Epithelial cell of proximal tubule (primary cell): ENCODE data around the gene CLEC20A. TPM values are rescaled to one million over a fixed set of nuclear protein-coding genes. Genes with fewer than 3 reads are reported as not detected.

Experiments
- DNase-seq: peaks from one replicate; pipeline ENCODE4 v3.0.0-alpha.2; 2011; ENCODE audit warnings: low read depth
- H3K4me3 ChIP-seq: 2 replicates; pipeline ENCODE4 v1.5.1; 2011; ENCODE audit warnings: low read depth, mild to moderate bottlenecking, low read length
- total RNA-seq: library from RNA; depleted of rRNA; stranded (reverse); fragments of >200 nt; gene quantifications from 2 replicates; pipeline ENCODE4 v1.2.3, GENCODE V29; 2015
- TF ChIP-seq, protein P1 (sequence below): conservative IDR thresholded peaks from 2 replicates; pipeline ENCODE4 v1.5.1; 2012; ENCODE audit warnings: low read depth, mild to moderate bottlenecking, low read length

CLEC20A gene
- total RNA-seq, 1 donor from 2014 or later: not detected

DNA sequence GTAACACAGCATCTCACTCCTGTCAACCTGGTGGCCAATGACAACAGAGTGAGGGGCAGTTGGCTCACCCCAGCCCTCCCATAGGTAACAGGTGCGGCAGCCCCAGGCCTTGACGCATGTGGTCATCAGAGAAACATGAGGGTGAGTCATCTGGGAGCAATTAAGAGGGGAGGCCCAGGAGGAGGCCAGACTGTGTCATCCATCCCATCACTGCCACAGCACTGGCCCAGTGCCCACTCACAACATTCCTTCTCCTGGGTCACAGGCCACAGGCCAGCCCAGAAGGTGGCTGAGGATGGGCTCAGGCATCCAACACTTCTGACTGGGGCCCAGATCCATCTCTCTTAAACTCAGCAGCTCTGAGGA, 33.3 kb upstream of the CLEC20A start:
- peak; percentile 42 for DNase-seq
- no peak overlapping the region for H3K4me3 ChIP-seq
- TF ChIP-seq, protein P1, sequence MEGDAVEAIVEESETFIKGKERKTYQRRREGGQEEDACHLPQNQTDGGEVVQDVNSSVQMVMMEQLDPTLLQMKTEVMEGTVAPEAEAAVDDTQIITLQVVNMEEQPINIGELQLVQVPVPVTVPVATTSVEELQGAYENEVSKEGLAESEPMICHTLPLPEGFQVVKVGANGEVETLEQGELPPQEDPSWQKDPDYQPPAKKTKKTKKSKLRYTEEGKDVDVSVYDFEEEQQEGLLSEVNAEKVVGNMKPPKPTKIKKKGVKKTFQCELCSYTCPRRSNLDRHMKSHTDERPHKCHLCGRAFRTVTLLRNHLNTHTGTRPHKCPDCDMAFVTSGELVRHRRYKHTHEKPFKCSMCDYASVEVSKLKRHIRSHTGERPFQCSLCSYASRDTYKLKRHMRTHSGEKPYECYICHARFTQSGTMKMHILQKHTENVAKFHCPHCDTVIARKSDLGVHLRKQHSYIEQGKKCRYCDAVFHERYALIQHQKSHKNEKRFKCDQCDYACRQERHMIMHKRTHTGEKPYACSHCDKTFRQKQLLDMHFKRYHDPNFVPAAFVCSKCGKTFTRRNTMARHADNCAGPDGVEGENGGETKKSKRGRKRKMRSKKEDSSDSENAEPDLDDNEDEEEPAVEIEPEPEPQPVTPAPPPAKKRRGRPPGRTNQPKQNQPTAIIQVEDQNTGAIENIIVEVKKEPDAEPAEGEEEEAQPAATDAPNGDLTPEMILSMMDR: no peak

DNA sequence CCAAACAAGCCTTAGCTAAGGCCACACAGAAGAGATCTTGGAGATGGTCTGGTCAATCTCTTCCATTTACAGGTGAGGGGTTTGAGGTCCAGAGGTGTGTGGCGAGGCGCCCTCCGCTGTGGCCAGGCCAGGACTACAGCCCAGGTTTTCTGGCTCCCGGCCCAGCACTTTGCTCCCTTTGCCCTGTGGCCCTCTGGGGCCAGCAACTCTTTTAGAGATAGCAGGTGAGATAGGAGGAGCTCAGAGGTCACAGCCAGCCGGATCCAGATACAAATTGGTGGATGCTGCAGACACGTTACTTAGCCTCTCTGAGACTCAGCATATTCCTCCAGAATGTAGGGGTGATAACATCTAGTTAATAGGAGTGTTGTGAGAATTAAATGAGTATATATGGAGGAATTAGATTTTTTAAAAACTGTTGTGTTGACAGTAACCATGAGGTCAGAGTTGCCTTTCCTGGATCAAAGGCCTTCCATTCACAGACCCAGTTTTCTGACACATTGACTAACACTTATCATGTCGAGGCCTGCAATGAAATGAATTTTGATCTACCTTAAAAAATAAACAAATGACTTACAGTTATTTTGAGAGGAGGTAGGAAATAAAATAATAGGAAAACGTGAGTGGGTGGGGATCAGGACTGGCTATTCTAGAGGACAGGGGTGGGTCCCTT, 32.7 kb upstream of the CLEC20A start:
- no peak for DNase-seq
- TF ChIP-seq, protein P1: no peak
- H3K4me3 ChIP-seq: no peak overlapping the region

DNA sequence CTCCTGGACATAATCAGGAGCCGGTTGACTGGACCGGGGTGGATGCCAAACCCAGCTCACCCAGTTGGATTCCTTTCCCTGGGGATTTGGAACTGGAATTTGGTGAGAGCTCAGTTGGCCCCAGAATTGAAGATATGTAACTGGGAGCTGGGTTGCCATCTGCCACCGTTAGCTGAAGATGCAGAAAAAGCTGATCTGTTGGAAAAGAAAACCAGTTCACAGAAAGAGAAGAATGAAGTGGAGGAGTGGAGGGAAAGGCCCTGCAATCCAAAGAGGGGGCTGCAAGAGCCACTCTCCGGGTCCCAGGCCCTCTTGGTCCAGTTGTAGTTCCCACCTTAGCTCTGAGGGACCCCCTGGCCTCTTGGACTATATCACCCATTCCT, 32.2 kb upstream of the CLEC20A start:
- no peak overlapping the region for H3K4me3 ChIP-seq
- TF ChIP-seq, protein P1: no peak
- DNase-seq: no peak

DNA sequence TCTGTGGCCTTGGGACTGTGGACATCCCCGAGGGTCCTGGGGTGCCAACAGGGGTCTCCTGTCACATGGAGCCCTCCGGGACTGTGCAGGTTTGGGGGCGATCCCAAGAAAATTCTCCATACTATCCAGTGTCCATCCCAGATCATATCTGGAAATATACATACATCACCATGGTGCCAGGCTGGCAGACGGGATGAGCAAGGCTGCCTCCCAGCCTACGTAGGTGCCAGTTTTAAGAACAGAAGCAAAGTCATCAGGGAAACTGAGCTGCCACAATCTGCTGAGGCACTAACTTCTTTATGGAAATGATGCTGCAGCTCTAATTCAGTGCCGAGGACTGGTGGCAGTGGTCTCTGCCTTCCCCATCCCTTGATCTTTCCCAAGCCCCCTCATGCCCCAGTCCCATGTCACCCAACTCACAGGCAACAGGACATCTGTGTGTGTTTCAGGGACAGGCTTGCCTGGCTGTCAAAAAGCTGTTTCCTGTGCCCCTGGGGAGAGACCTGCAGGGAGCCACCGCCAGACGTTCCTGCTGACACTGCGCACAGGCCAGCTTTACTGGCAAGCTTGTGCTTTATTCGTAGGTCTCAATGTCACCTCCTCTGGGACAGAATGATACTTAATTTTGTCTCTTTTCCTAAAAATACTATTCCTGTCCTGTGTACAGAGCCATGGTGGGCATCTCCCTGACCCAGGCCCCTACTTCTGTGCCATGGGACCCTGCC, 31.6 kb upstream of the CLEC20A start:
- no peak overlapping the region for H3K4me3 ChIP-seq
- TF ChIP-seq, protein P1: no peak
- no peak for DNase-seq

DNA sequence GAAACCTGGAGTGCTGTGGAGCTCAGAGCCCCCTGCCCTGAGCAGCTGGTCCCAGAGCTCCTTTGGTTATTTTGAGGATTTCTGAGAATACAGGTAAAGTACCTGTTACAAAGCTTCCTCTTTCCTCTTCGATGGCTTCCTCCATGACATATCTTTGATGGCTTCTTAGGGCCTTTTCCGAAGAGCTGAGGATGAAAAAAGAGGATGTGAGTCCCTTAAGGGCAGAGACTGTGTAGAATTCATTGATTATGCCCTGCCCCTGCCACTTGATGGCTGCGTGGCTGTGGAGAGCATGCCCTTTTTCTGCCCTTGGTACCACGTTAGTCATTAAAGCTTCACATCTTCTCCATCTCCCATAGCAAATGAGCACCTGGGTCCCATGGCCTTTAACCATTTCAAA, 30.4 kb upstream of the CLEC20A start:
- DNase-seq: no peak
- H3K4me3 ChIP-seq: no peak overlapping the region
- TF ChIP-seq, protein P1: no peak

DNA sequence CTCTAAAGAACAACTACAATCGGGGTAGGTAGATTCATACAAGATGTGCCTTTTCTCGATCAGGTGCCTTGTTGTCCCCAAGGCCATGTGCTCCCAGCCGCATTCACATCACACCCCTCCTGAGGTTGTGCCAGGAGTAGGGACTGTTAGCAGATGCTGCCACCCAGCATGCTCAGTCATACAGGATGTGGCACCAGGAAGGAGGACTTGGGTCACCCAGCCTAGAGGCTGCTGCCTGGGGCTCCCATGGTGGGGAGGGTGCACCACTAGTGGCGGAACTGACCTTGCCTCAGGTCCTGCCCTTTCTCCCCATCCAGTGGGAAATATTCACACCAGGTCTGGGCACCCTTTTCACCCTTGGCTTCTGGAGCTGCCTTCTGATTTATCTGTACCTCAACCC, 24.5 kb upstream of the CLEC20A start:
- TF ChIP-seq, protein P1: no peak
- H3K4me3 ChIP-seq: no peak overlapping the region
- no peak for DNase-seq

DNA sequence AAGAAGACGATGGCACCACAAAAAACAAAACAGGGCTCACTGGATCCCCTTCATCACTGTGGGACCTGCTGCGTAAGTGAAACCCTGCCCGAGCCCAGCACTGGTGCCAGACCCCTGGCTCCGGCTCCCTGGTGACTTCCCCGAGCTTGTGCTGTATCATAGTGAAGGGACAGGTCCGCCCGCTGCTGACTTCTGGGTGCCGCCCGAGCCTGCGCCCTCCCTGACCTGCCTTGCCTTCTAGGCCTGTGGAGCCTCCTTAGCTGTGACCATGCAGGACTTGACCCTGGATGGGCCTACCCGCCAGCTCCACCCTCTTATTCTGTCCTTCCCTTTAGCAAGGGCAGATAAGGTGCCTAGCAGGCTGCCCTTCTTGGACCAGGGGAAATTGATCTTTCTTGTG, 24.0 kb upstream of the CLEC20A start:
- no peak overlapping the region for H3K4me3 ChIP-seq
- TF ChIP-seq, protein P1: no peak
- no peak for DNase-seq
